ENCODE measurements around the gene LYPD3. TPM values are rescaled to one million over a fixed set of nuclear protein-coding genes. Genes with fewer than 3 reads are reported as not detected.
"Not testable (repeated sequence)": the region's sequence is repeated elsewhere in the genome, so short reads cannot be mapped to it uniquely, and the experiment has no call there.

LYPD3 gene
- total and polyA plus RNA-seq, 8 donors, result 0.20 to 1.7 (median 0.36) TPM

DNA sequence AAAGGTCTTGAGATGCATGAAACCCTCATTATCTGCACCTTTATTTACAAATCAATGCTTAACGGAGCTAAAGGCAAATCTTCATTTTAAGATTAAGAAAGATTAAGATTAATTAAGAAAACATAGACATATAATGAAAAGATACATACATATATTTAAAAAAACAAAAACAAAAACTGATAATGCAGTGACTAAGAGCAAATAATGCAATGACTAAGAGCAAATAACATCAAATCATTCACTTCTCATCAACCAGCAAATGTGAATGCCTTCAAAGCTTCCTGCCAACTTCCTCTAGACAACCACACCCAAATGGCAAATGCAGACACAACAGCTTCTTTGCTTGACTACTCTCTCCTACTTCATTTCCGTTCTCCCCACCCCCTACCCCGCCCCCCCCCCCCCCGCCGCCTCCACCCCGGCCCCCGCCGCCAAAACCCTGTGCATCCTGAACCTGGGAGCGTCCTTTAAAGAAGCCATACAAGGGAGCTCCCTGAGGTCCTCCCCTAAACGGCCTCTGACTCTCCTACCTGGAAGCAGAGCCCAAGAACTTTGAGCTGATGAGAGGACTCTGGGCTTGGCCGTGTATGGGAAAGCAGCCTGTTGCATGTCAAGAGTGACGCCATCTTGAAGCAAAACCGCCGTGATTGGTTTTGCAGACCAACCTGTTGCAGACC is 26.2 kb downstream of the LYPD3 start:
- FAIRE-seq, result no peak
- ATAC-seq, result peak in 1 of 4 donors; percentile 50
- WGBS, 2 donors, result 54 to 72% methylated on average over 11 to 14 of the region's 14 CpGs
- TF ChIP-seq, protein P1, sequence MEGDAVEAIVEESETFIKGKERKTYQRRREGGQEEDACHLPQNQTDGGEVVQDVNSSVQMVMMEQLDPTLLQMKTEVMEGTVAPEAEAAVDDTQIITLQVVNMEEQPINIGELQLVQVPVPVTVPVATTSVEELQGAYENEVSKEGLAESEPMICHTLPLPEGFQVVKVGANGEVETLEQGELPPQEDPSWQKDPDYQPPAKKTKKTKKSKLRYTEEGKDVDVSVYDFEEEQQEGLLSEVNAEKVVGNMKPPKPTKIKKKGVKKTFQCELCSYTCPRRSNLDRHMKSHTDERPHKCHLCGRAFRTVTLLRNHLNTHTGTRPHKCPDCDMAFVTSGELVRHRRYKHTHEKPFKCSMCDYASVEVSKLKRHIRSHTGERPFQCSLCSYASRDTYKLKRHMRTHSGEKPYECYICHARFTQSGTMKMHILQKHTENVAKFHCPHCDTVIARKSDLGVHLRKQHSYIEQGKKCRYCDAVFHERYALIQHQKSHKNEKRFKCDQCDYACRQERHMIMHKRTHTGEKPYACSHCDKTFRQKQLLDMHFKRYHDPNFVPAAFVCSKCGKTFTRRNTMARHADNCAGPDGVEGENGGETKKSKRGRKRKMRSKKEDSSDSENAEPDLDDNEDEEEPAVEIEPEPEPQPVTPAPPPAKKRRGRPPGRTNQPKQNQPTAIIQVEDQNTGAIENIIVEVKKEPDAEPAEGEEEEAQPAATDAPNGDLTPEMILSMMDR (IDR thresholded peaks at IDR 0.05), result no peak
- Histone ChIP-seq H3K4me1 (no peaks in the 10 kb centered on the region), H3K36me3 (no peaks in the 10 kb centered on the region), H3K27me3 (no peaks in the 10 kb centered on the region), H3K9me3 (no peaks in the 10 kb centered on the region), H3K27ac (no peak overlapping the region), H3K4me3 (no peak overlapping the region)
- no peak for DNase-seq
- intact Hi-C loops (cut with DNase I), result no loop called here

DNA sequence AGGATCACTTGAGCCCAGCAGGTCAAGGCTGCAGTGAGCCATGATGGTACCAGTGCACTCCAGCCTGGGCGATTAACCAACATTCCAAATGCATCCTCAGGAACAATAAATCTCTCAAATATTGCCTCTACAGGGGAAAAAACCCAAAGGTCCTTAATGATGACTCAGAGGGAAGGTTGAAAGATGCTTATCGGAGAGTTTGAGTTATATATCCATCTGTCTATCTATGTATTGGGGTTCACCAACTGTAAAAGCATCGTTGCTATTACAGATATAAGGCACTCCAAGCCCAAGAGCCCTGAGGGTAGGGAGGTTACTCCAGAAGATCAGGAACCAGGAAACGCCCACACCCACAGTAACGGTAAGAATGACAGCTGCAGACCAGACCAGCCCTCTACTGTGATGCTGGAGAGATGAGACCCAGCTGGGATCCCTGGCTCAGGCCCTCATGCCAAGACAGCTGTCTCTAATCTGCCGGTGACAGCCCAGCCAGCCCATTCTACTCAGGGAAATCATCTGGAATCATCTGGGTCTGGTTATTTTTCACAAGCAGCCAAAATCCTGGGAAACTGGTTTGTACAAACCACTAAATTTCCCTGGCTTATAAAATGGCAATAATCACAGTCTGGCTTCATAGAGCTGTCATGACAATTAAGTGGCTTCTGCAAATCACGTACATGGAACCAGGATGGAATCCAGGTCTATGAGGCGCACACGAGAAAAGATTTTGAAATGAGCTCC is 26.9 kb downstream of the LYPD3 start:
- TF ChIP-seq, protein P1 (IDR thresholded peaks at IDR 0.05), result no peak
- no peaks in the 10 kb centered on the region for H3K9me3 ChIP-seq
- no peaks in the 10 kb centered on the region for H3K36me3 ChIP-seq
- no peak overlapping the region for H3K27ac ChIP-seq
- H3K4me3 ChIP-seq, result no peak overlapping the region
- ATAC-seq (peak in 3 of 4 donors; percentile 19 to 42 (median 40)), FAIRE-seq (no peak), DNase-seq (no peak)
- 58 to 66% methylated on average over 9 of the region's 9 CpGs for WGBS, 2 donors
- intact Hi-C loops (cut with DNase I), result no loop called here
- no peaks in the 10 kb centered on the region for H3K4me1 ChIP-seq
- no peaks in the 10 kb centered on the region for H3K27me3 ChIP-seq

DNA sequence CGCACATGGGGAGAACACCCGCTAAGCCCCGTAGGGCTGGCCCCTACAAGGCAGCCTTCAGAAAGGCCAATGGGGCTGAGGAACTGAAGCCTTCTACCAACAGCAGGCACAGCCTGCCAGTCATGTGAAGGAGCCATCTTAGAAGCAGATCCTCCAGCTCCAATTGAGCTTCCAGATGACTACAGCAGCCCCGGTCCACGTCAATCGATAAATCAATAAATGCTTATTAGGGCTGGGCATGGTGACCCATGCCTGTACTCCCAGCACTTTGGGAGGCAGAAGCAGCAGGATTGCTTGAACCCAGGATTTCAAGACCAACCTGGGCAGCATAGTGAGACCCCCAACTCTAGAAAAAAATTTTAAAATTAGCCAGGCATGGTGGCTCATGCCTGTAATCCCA is 27.7 kb downstream of the LYPD3 start:
- Histone ChIP-seq H3K4me1 (no peaks in the 10 kb centered on the region), H3K27me3 (no peaks in the 10 kb centered on the region), H3K36me3 (no peaks in the 10 kb centered on the region), H3K9me3 (no peaks in the 10 kb centered on the region), H3K27ac (no peak overlapping the region), H3K4me3 (no peak overlapping the region)
- TF ChIP-seq, protein P1 (IDR thresholded peaks at IDR 0.05), result no peak
- DNase-seq (no peak), FAIRE-seq (no peak), ATAC-seq (no peak)
- intact Hi-C loops (cut with DNase I), result no loop called here
- WGBS, 2 donors, result 68 to 78% methylated on average over 6 of the region's 6 CpGs

DNA sequence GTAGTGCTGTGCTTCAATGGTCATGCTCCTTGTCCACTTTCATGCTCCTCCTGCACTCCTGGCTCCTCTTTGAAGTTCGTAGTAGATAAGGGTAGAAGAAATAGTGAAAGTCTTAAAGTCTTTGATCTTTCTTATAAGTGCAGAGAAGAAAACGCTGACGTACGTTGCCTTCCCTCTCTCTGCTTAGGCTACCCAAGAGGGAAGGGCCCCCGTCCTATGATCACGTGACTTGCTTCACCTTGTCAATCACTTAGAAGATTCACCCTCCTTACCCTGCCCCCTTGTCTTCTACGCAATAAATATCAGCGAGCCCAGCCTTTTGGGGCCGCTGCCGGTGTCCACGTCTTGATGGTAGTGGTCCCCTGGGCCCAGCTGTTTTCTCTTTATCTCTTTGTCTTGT is 28.1 kb downstream of the LYPD3 start:
- intact Hi-C loops (cut with DNase I); H3K4me1 ChIP-seq; H3K9me3 ChIP-seq; H3K27ac ChIP-seq; FAIRE-seq; H3K36me3 ChIP-seq; ATAC-seq; DNase-seq; H3K27me3 ChIP-seq; H3K4me3 ChIP-seq: not testable (repeated sequence)
- 85 to 91% methylated on average over 11 of the region's 11 CpGs for WGBS, 2 donors

DNA sequence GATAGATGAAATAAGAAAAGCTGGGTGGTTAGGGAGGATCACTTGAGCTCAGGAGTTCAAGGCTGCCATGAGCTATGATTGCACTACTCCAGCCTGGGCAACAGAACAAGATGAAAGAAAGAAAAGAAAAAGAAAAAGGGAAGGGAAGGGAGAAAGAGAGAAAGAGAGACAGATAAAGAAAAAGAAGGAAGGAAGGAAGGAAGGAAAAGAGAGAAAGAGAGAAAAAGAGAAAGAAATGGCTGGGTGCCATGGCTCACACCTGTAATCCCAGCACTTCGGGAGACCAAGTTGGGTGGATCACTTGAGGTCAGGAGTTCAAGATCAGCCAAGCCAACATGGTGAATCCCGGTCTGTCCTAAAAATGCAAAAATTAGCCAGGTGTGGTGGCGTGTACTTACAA is 29.6 kb downstream of the LYPD3 start:
- no peaks in the 10 kb centered on the region for H3K27me3 ChIP-seq
- FAIRE-seq (no peak), ATAC-seq (no peak), DNase-seq (no peak)
- intact Hi-C loops (cut with DNase I), result no loop called here
- no peak overlapping the region for H3K27ac ChIP-seq
- H3K36me3 ChIP-seq, result no peaks in the 10 kb centered on the region
- TF ChIP-seq, protein P1 (IDR thresholded peaks at IDR 0.05), result no peak
- WGBS, 2 donors, result 81 to 85% methylated on average over 3 of the region's 3 CpGs
- no peaks in the 10 kb centered on the region for H3K9me3 ChIP-seq
- no peak overlapping the region for H3K4me3 ChIP-seq
- H3K4me1 ChIP-seq, result no peaks in the 10 kb centered on the region
